Measurements from ENCODE around the gene GNA15.
"Not testable (repeated sequence)": the region's sequence is repeated elsewhere in the genome, so short reads cannot be mapped to it uniquely, and the experiment has no call there.

Gene GNA15

DNA sequence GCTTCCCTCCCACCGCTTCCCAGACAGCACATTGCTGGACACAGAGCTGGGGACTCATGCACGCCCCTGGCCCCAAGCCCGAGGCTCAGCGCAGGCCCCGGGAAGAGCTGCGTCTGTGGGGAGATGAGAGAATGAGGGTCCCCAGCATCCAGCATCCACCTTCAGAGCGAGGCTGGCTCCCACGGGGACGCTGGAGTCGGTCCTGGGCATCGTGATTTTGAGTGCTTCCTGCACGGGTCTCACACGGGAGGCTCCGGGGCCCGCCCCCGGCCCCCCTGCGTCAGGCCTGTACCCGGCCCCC lies 54.6 kb downstream of the GNA15 start:
- no peak overlapping the region for H3K4me3 ChIP-seq (ENCODE audit: low read depth, low read length)
- no peak for DNase-seq
- H3K4me1 ChIP-seq = peaks cover 6% of the 10 kb centered on the region
- no peaks in the 10 kb centered on the region for H3K9me3 ChIP-seq
- no peaks in the 10 kb centered on the region for H3K27me3 ChIP-seq
- TF ChIP-seq CTCF (IDR thresholded peaks at IDR 0.05; ENCODE audit: low read depth, low read length) = no peak
- peaks cover 29% of the 10 kb centered on the region for H3K36me3 ChIP-seq

DNA sequence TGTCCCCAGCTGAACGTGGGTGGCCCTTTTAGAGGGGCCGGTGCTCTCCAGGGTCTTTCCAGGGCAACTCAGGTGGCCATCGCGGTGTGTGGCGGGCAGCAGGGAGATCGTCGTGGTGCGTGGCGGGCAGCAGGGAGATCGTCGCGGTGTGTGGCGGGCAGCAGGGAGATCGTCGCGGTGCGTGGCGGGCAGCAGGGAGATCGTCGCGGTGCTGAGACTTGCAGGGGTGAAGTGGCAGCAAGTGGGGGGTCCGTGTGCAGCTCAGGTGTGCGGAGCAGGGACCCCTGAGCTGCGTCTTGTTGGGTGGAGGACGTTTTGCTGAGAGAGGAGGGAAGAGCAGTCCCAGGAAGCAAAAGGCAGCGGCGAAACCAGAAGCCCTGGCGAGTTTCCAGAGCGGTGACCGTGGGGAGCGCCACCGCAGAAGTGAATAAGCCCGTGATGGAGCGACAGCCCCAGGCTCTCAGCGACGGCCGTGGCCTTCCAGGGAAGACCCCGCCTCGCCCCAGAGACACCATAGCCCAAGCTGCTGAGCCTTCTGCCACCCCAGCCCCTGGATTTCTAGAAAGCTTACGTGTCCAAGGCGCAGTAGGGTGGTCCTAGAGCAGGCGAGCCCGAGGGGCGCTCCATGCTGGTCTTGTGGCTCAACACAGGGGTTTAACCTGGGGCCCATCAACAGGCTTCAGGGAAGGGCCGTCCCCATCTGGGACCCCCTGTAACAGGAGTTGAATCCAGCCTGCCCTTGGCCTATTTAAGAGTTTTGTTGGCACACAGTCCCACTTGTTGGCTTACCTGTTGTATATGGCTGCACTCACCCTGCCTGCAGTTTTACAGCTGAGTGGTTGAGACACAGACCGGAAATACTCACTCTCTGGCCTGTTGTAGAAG lies 55.3 kb downstream of the GNA15 start:
- no peak for TF ChIP-seq CTCF (IDR thresholded peaks at IDR 0.05; ENCODE audit: low read depth, low read length)
- peak; percentile 72 for DNase-seq
- H3K27me3 ChIP-seq = no peaks in the 10 kb centered on the region
- H3K9me3 ChIP-seq = no peaks in the 10 kb centered on the region
- no peak overlapping the region for H3K4me3 ChIP-seq (ENCODE audit: low read depth, low read length)
- H3K4me1 ChIP-seq = peaks cover 11% of the 10 kb centered on the region
- peaks cover 32% of the 10 kb centered on the region for H3K36me3 ChIP-seq

GRCh38 chr19:3191806-3192104 lies 55.9 kb downstream of the GNA15 start:
- peaks cover 12% of the 10 kb centered on the region for H3K4me1 ChIP-seq
- H3K4me3 ChIP-seq (ENCODE audit: low read depth, low read length); H3K27me3 ChIP-seq; H3K9me3 ChIP-seq; DNase-seq: not testable (repeated sequence)
- peaks cover 37% of the 10 kb centered on the region for H3K36me3 ChIP-seq

DNA sequence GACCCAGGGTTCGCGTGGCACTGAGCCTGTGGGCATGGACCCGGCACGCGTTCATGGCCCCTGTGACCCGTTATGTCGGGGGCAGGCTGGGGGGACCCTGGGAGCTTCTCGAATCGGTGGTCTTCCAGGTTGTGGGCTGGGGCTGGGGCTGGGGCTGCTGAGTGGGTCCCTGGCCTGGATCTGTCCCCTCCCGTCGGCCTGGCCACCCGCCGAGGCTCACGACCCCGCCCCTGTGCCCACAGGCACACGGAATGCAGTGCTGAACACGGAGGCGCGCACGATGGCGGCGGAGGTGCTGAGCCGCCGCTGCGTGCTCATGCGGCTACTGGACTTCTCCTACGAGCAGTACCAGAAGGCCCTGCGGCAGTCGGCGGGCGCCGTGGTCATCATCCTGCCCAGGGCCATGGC lies 56.4 kb downstream of the GNA15 start:
- no peaks in the 10 kb centered on the region for H3K9me3 ChIP-seq
- H3K4me1 ChIP-seq = peaks cover 9% of the 10 kb centered on the region
- no peaks in the 10 kb centered on the region for H3K27me3 ChIP-seq
- H3K36me3 ChIP-seq = peaks cover 42% of the 10 kb centered on the region
- TF ChIP-seq CTCF (IDR thresholded peaks at IDR 0.05; ENCODE audit: low read depth, low read length) = no peak
- no peak overlapping the region for H3K4me3 ChIP-seq (ENCODE audit: low read depth, low read length)
- no peak for DNase-seq

- Histone ChIP-seq H3K36me3 (peaks cover 43% of the 10 kb centered on the region), H3K9me3 (no peaks in the 10 kb centered on the region), H3K4me3 (ENCODE audit: low read depth, low read length) (no peak overlapping the region), H3K4me1 (peaks cover 9% of the 10 kb centered on the region), H3K27me3 (no peaks in the 10 kb centered on the region)
- no peak for DNase-seq
- TF ChIP-seq CTCF (IDR thresholded peaks at IDR 0.05; ENCODE audit: low read depth, low read length) = no peak
Observed at GRCh38 chr19:3192684-3193083, 56.9 kb downstream of the GNA15 start.

DNA sequence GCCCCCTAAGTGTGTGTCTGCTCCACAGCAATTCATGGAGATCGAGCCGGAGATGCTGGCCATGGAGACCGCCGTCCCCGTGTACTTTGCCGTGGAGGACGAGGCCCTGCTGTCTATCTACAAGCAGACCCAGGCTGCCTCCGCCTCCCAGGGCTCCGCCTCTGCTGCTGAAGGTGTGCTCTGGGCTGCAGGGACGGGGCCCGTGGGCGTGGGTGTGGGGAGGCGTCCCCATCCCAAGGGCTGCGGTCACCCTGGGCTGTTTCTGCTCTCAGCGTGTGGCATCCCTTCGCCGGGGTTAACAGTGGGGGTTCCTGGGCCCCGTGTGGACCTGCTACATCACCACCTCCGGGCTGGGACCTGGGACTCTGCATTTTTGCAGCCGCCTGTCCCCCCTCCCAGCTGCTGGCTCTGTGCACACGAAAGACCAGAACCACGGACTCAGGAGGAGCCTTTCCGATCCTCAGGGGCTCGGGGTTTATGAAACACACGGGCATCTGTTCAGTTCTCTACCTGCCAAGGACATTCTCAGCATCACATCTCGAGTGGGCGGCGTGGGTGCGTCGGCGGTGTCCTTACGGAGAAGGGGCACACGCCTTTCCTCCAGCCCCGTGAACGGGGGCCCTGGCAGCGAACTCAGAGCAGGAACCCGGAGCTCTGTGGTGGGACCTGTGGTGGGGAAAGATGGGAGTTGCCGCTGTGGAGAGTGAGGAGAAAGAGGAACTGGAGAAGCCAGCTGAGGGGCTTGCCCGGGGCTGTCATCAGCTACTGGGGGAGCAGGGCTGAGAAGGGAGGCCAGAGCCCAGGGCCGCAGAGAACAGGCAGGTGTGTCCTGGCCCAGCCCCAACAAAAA lies 57.6 kb downstream of the GNA15 start:
- Histone ChIP-seq H3K9me3 (no peaks in the 10 kb centered on the region), H3K27me3 (no peaks in the 10 kb centered on the region), H3K4me1 (peaks cover 9% of the 10 kb centered on the region), H3K4me3 (ENCODE audit: low read depth, low read length) (no peak overlapping the region), H3K36me3 (peaks cover 43% of the 10 kb centered on the region)
- DNase-seq = no peak
- TF ChIP-seq CTCF (IDR thresholded peaks at IDR 0.05; ENCODE audit: low read depth, low read length) = no peak
